Activated CD4-positive, CD25-positive, alpha-beta regulatory T cell treated with anti-CD3 and anti-CD28 coated beads, Interleukin-2, amount 50 U/mL, for 72 hours (primary cell): ENCODE results near the gene HEPACAM.
"Not testable (repeated sequence)": the region's sequence is repeated elsewhere in the genome, so short reads cannot be mapped to it uniquely, and the experiment has no call there.

ENCODE experiments used
- DNase-seq: peaks from one replicate; pipeline ENCODE4 v3.0.0; 2021

HEPACAM gene

GRCh38 chr11:124935548-124936514 is at the start of gene HEPACAM:
TSS of gene HEPACAM (minus strand) at chr11:124936047. CDS start at chr11:124936006, 41 bp downstream.
- no peak for DNase-seq

- no peak for DNase-seq
Observed at GRCh38 chr11:124984512-124984854, 48.6 kb upstream of the HEPACAM start.

GRCh38 chr11:124983674-124984511 is 48.0 kb upstream of the HEPACAM start:
- no peak for DNase-seq

GRCh38 chr11:124982043-124982442 is 46.2 kb upstream of the HEPACAM start:
- no peak for DNase-seq

- no peak for DNase-seq
Observed at GRCh38 chr11:124978316-124978715, 42.5 kb upstream of the HEPACAM start.

GRCh38 chr11:124977006-124977405 is 41.2 kb upstream of the HEPACAM start:
- no peak for DNase-seq

- DNase-seq = no peak
Observed at GRCh38 chr11:124976531-124976930, 40.7 kb upstream of the HEPACAM start.

GRCh38 chr11:124971810-124972209 is 36.0 kb upstream of the HEPACAM start:
- no peak for DNase-seq

GRCh38 chr11:124970925-124971324 is 35.1 kb upstream of the HEPACAM start:
- no peak for DNase-seq

GRCh38 chr11:124968197-124968596 is 32.4 kb upstream of the HEPACAM start:
- not testable (repeated sequence) for DNase-seq

GRCh38 chr11:124961972-124962609 is 26.2 kb upstream of the HEPACAM start:
- DNase-seq = no peak

GRCh38 chr11:124955035-124955434 is 19.2 kb upstream of the HEPACAM start:
- no peak for DNase-seq

- DNase-seq = no peak
Observed at GRCh38 chr11:124954590-124954955, 18.7 kb upstream of the HEPACAM start.

GRCh38 chr11:124953753-124954589 is 18.1 kb upstream of the HEPACAM start, which contains the start of gene CCDC15:
TSS of gene CCDC15 (plus strand) at chr11:124954202. CDS start at chr11:124954733, 531 bp downstream.
- peak; percentile 93 for DNase-seq

- DNase-seq = no peak
Observed at GRCh38 chr11:124951341-124951740, 15.5 kb upstream of the HEPACAM start.

- DNase-seq = no peak
Observed at GRCh38 chr11:124950601-124951330, 14.9 kb upstream of the HEPACAM start.

- DNase-seq = no peak
Observed at GRCh38 chr11:124946735-124947141, 10.9 kb upstream of the HEPACAM start.

- no peak for DNase-seq
Observed at GRCh38 chr11:124945826-124946225, 10.0 kb upstream of the HEPACAM start.

- DNase-seq = no peak
Observed at GRCh38 chr11:124944565-124944964, 8.7 kb upstream of the HEPACAM start.

- DNase-seq = no peak
Observed at GRCh38 chr11:124943741-124944140, 7.9 kb upstream of the HEPACAM start.

- DNase-seq = no peak
Observed at GRCh38 chr11:124943254-124943616, 7.4 kb upstream of the HEPACAM start.
